SK-N-SH (cell line): ENCODE data around the gene MCTP1. TPM values are rescaled to one million over a fixed set of nuclear protein-coding genes. Genes with fewer than 3 reads are reported as not detected.

Experiments
- CTCF ChIA-PET: fragments of 300-600, 350-600 bp; formaldehyde crosslinking; extraction: SDS; loops from one replicate; lab custom pipeline; 2021; lab: Yijun Ruan, JAX
- POLR2A ChIA-PET: fragments of 350-600 bp; sonication (Branson Sonifier 250); formaldehyde crosslinking; extraction: SDS; loops from one replicate; lab custom pipeline; 2020; ENCODE audit warnings: antibody characterized with exemption, inconsistent platforms; lab: Yijun Ruan, JAX
- DNase-seq: peaks from one replicate; pipeline ENCODE4 v3.0.0; 2012
- H2AFZ ChIP-seq: fragments of 200-600 bp; sonication (generic); 2 replicates; pipeline ENCODE4 v1.8.1; 2016; ENCODE audit warnings: antibody characterized with exemption, mild to moderate bottlenecking, low read depth
- H3F3A ChIP-seq: fragments of 200-600 bp; sonication (generic); replicated peaks from 2 replicates; pipeline ENCODE3; 2016; ENCODE audit warnings: antibody characterized with exemption, mild to moderate bottlenecking; ENCODE audit not compliant: insufficient read depth
- H3K27ac ChIP-seq, 2 experiments: fragments of 200-500 bp in 1 of 2; fragments of 200-600 bp in 1 of 2; sonication (Bioruptor generic) in 1 of 2; sonication (generic), shearing (Covaris generic) in 1 of 2; 2 replicates each; pipeline versions ENCODE4 v1.5.1 to v1.6.1; 2014 to 2016; ENCODE audit warnings: low read depth in 2 of 2, inconsistent platforms in 1 of 2, low read length in 1 of 2, mild to moderate bottlenecking in 1 of 2, mixed read lengths in 1 of 2
- H3K27me3 ChIP-seq: fragments of 200-600 bp; sonication (generic), shearing (Covaris generic); 2 replicates; pipeline ENCODE4 v1.6.1; 2016; ENCODE audit warnings: mixed run types; ENCODE audit not compliant: insufficient read depth
- H3K36me3 ChIP-seq, 2 experiments: fragments of 200-500 bp in 1 of 2; fragments of 200-600 bp in 1 of 2; sonication (Bioruptor generic) in 1 of 2; sonication (generic) in 1 of 2; replicated peaks in 1 of 2; 2 replicates each; pipeline versions ENCODE3 to v1.5.1; 2014 to 2016; ENCODE audit warnings: low read length in 1 of 2, mild to moderate bottlenecking in 1 of 2; ENCODE audit not compliant: insufficient read depth in 2 of 2, control insufficient read depth in 1 of 2
- H3K4me1 ChIP-seq, 2 experiments: fragments of 200-500 bp in 1 of 2; fragments of 200-600 bp in 1 of 2; sonication (Bioruptor generic) in 1 of 2; sonication (generic), shearing (Covaris generic) in 1 of 2; 2 replicates each; pipeline versions ENCODE4 v1.5.1 to v1.6.1; 2014 to 2016; ENCODE audit warnings: low read depth in 1 of 2, low read length in 1 of 2, mixed run types in 1 of 2; ENCODE audit not compliant: insufficient read depth in 2 of 2, control insufficient read depth in 1 of 2
- H3K4me2 ChIP-seq: fragments of 200-600 bp; sonication (generic), shearing (Covaris generic); 2 replicates; pipeline ENCODE4 v1.6.1; 2017; ENCODE audit warnings: mixed run types
- H3K4me3 ChIP-seq, 2 experiments: fragments of 200-500 bp in 1 of 2; fragments of 200-600 bp in 1 of 2; sonication (Bioruptor generic) in 1 of 2; sonication (generic), shearing (Covaris generic) in 1 of 2; 2 replicates each; pipeline versions ENCODE4 v1.5.1 to v1.8.1; 2014 to 2016; ENCODE audit warnings: low read depth in 2 of 2, inconsistent platforms in 1 of 2, low read length in 1 of 2, mild to moderate bottlenecking in 1 of 2, mixed read lengths in 1 of 2, moderate library complexity in 1 of 2
- H3K79me2 ChIP-seq: fragments of 200-600 bp; sonication (generic); 2 replicates; pipeline ENCODE4 v1.8.1; 2017; ENCODE audit warnings: mild to moderate bottlenecking; ENCODE audit not compliant: insufficient read depth
- H3K9ac ChIP-seq: fragments of 200-600 bp; sonication (generic); 2 replicates; pipeline ENCODE4 v1.6.1; 2017; ENCODE audit warnings: mixed run types
- H3K9me2 ChIP-seq: fragments of 200-600 bp; sonication (generic); 2 replicates; pipeline ENCODE4 v1.6.1; 2017; ENCODE audit warnings: mixed run types
- H3K9me3 ChIP-seq: fragments of 200-600 bp; sonication (generic); 2 replicates; pipeline ENCODE4 v1.6.1; 2017; ENCODE audit warnings: mixed run types, mild to moderate bottlenecking, moderate library complexity
- H4K20me1 ChIP-seq: fragments of 200-600 bp; sonication (generic); 2 replicates; pipeline ENCODE4 v1.6.1; 2017; ENCODE audit warnings: mild to moderate bottlenecking, mixed run types; ENCODE audit not compliant: insufficient read depth
- FOSL2 ChIP-seq: IDR thresholded peaks from 2 replicates; pipeline ENCODE4 v1.4.0; 2012; ENCODE audit warnings: low read depth, mild to moderate bottlenecking, moderate library complexity, borderline replicate concordance
- FOXJ3 ChIP-seq: sonication (generic); formaldehyde crosslinking; IDR thresholded peaks from 2 replicates; pipeline ENCODE4 v1.5.1; 2020; ENCODE audit warnings: mild to moderate bottlenecking, missing genetic modification reagents
- FOXM1 ChIP-seq: IDR thresholded peaks from 2 replicates; pipeline ENCODE4 v1.4.0; 2012; ENCODE audit warnings: low read depth, mild to moderate bottlenecking
- NFIC ChIP-seq: IDR thresholded peaks from 2 replicates; pipeline ENCODE4 v1.4.0; 2012; ENCODE audit warnings: borderline replicate concordance
- RCOR1 ChIP-seq: fragments of 150-350 bp; IDR thresholded peaks from 2 replicates; pipeline ENCODE4 v1.6.1; 2017; ENCODE audit warnings: antibody characterized with exemption, low read length
- RXRA ChIP-seq: IDR thresholded peaks from 2 replicates; pipeline ENCODE4 v1.4.0; 2012; ENCODE audit warnings: low read depth, mild to moderate bottlenecking, borderline replicate concordance
- TCF12 ChIP-seq: IDR thresholded peaks from 2 replicates; pipeline ENCODE4 v1.4.0; 2012
- WGBS: methylation state at CpG from one replicate; pipeline ENCODE4 v1.1.6; 2017; ENCODE audit warnings: low lambda C conversion rate; 5-methylcytosine and 5-hydroxymethylcytosine counted together
- polyA plus RNA-seq, 3 experiments: library from polyadenylated mRNA; depleted of rRNA; stranded (reverse); fragments of >200 nt; gene quantifications; 2 replicates each; pipeline ENCODE4 v1.2.3, GENCODE V29; 2012
- TF ChIP-seq, protein P1 (sequence below): fragments of 150-350 bp; IDR thresholded peaks from 2 replicates; pipeline ENCODE4 v1.6.1; 2017; ENCODE audit warnings: antibody characterized with exemption, low read length, low read depth, borderline replicate concordance
- TF ChIP-seq, protein P2 (sequence below): fragments of 200-600 bp; sonication (generic); IDR thresholded peaks from 2 replicates; pipeline ENCODE4 v1.6.1; 2017; ENCODE audit warnings: antibody characterized with exemption, mild to moderate bottlenecking, moderate library complexity

MCTP1 gene
- polyA plus RNA-seq, 1 of the 3 experiments (the other 2 are of a cell fraction) = 0.53 TPM

DNA sequence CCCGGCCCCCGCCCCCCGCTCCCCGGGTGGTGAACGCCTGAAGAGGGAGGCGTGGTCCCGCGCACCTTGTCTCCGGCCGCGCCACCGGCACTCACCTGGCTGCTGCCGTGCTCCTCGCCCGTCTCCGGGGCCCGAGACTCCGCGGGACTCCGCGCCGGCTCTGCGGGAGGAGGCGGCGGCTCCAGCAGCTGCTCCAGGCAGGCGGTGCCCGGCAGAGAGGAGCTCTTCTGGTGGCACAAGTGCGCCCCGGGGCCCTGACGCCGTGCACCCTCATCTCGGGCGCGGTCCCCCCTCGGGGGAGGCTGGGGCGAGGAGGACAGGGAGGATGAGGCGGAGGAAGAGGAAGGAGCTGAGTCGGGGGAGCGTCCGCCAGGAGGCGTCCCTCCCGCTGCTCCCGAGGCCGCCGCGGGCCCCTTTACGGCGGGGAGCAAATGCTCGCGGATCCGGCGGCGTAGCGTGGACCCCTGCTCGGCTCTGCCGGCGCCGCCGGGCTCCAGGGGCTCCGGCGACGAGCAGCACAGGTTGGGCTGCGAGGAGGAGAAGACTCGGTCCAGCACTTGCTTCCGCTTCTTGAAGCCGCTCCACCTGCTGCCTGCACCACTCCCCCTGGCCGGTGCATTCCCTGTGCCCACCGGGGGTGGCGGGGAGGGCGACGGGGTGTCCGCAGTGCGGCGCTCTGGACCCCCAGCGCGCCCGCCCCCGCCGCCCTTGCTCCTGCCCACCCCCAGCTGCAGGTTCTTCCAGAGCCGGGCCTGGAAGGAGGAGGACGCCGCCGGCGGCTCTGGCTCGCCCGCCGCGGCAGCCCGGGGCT, 928 bp downstream of the MCTP1 start:
- H3K4me3 ChIP-seq = peak overlapping the region; percentile 50 to 69
- H3K27me3 ChIP-seq = peaks cover 44% of the 10 kb centered on the region
- no peaks in the 10 kb centered on the region for H3K79me2 ChIP-seq
- no peak overlapping the region for H3K27ac ChIP-seq
- H3K9ac ChIP-seq = no peak overlapping the region
- H3F3A ChIP-seq = no peaks in the 10 kb centered on the region
- ChIA-PET CTCF (interaction anchor here (0.6 to 1.3 kb wide), 3 partner anchors 19 to 1444 kb away, joined by 3 read pairs; no protein-coding TSS in a partner anchor), POLR2A (no interaction called here)
- DNase-seq = peak; percentile 65
- peak overlapping the region; percentile 91 for H3K4me2 ChIP-seq
- peak overlapping the region; percentile 91; the same call in 1 of the 2 replicates for H2AFZ ChIP-seq
- no peaks in the 10 kb centered on the region for H3K36me3 ChIP-seq
- H3K9me2 ChIP-seq = no peaks in the 10 kb centered on the region
- 2% methylated on average over 35 of the region's 89 CpGs for WGBS
- H3K4me1 ChIP-seq = peaks cover 6% of the 10 kb centered on the region in 2 experiments; a peak in 2 of 4 replicates
- TF ChIP-seq, protein P1, sequence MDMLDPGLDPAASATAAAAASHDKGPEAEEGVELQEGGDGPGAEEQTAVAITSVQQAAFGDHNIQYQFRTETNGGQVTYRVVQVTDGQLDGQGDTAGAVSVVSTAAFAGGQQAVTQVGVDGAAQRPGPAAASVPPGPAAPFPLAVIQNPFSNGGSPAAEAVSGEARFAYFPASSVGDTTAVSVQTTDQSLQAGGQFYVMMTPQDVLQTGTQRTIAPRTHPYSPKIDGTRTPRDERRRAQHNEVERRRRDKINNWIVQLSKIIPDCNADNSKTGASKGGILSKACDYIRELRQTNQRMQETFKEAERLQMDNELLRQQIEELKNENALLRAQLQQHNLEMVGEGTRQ = no peak
- TF ChIP-seq FOXM1 = no peak
- TF ChIP-seq, protein P2, sequence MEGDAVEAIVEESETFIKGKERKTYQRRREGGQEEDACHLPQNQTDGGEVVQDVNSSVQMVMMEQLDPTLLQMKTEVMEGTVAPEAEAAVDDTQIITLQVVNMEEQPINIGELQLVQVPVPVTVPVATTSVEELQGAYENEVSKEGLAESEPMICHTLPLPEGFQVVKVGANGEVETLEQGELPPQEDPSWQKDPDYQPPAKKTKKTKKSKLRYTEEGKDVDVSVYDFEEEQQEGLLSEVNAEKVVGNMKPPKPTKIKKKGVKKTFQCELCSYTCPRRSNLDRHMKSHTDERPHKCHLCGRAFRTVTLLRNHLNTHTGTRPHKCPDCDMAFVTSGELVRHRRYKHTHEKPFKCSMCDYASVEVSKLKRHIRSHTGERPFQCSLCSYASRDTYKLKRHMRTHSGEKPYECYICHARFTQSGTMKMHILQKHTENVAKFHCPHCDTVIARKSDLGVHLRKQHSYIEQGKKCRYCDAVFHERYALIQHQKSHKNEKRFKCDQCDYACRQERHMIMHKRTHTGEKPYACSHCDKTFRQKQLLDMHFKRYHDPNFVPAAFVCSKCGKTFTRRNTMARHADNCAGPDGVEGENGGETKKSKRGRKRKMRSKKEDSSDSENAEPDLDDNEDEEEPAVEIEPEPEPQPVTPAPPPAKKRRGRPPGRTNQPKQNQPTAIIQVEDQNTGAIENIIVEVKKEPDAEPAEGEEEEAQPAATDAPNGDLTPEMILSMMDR = peak; percentile 57
- H3K9me3 ChIP-seq = no peaks in the 10 kb centered on the region
- no peaks in the 10 kb centered on the region for H4K20me1 ChIP-seq

DNA sequence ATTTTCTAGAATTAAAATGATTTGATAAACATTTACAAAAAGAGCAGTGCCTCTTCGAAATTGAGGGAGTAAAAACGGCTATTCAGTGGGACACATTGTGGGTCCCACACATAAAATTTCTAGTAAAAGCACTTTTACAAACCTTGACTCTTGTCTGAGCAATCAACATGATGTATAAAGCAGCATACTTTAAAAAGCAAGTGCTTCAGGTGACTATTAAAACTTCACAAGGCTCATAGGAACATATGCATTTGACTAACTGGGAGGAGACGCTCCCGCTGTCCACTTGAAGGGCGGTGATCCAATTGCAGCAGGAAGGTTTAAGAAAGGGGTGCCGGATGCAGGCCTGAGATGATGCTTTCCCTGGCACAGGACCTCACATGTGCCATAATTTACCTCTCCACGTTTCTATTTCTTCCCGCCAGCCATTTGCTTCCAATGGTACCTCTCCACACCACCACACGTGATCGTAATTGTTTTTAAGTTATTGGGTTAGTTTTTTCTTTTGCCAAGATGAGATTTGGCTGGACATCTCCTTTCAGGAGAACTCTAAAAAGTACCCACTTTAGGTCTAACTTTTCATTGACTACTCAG, 1.8 kb downstream of the MCTP1 start:
- POLR2A ChIA-PET = no interaction called here
- WGBS = 11% methylated on average over 10 of the region's 10 CpGs
- no peaks in the 10 kb centered on the region for H3K79me2 ChIP-seq
- peaks cover 6% of the 10 kb centered on the region in 2 experiments; a peak in 2 of 4 replicates for H3K4me1 ChIP-seq
- DNase-seq = no peak
- peak overlapping the region; percentile 91 for H3K4me2 ChIP-seq
- CTCF ChIA-PET = interaction anchor here (1.1 kb wide), 1 partner anchor 40 kb away, joined by 3 read pairs; no protein-coding TSS in a partner anchor
- no peaks in the 10 kb centered on the region for H3K9me3 ChIP-seq
- peaks cover 49% of the 10 kb centered on the region for H3K27me3 ChIP-seq
- H3K27ac ChIP-seq = no peak overlapping the region
- no peak overlapping the region for H3K4me3 ChIP-seq
- H4K20me1 ChIP-seq = no peaks in the 10 kb centered on the region
- no peaks in the 10 kb centered on the region for H3F3A ChIP-seq
- no peaks in the 10 kb centered on the region for H3K9me2 ChIP-seq
- no peaks in the 10 kb centered on the region for H3K36me3 ChIP-seq
- TF ChIP-seq FOXJ3 (CRISPR knock-in tag) (no peak), NFIC (no peak), FOSL2 (no peak), RCOR1 (no peak), TCF12 (no peak), RXRA (no peak)
- no peak overlapping the region for H3K9ac ChIP-seq
- H2AFZ ChIP-seq = no peak overlapping the region
